HepG2 (cell line): ENCODE results near the gene CADPS2.

ENCODE experiments used
- CTCF ChIP-seq: sonication (generic); formaldehyde crosslinking; IDR thresholded peaks from 2 replicates; pipeline ENCODE4 v1.5.0; 2020; ENCODE audit warnings: mild to moderate bottlenecking, missing genetic modification reagents, moderate library complexity
- SP5 ChIP-seq: IDR thresholded peaks from 2 replicates; pipeline ENCODE4 v1.6.1; 2016; ENCODE audit warnings: low read depth, borderline replicate concordance
- ZNF512B ChIP-seq: sonication (generic); formaldehyde crosslinking; IDR thresholded peaks from 2 replicates; pipeline ENCODE4 v1.5.1; 2020; ENCODE audit warnings: missing genetic modification reagents, mild to moderate bottlenecking, borderline replicate concordance
- ZNF580 ChIP-seq: IDR thresholded peaks from 2 replicates; pipeline ENCODE4 v1.6.1; 2016; ENCODE audit warnings: low read depth, borderline replicate concordance
- ZNF687 ChIP-seq: sonication (generic); formaldehyde crosslinking; IDR thresholded peaks from 2 replicates; pipeline ENCODE4 v1.5.1; 2020; ENCODE audit warnings: mild to moderate bottlenecking, missing genetic modification reagents, moderate library complexity

GRCh38 chr7:122364761-122365280 is 521.4 kb downstream of the CADPS2 start:
- TF ChIP-seq ZNF687 (CRISPR knock-in tag) = no peak
- TF ChIP-seq CTCF = no peak
- TF ChIP-seq ZNF580 (CRISPR knock-in tag) = no peak
- TF ChIP-seq ZNF512B (CRISPR knock-in tag) = no peak
- no peak for TF ChIP-seq SP5 (CRISPR knock-in tag)
